Anterior cingulate cortex (tissue), 58 donors: ENCODE measurements around the gene PTPRQ.
A peak's percentile ranks its signal among the peaks of the same experiment; 100 is the strongest.
"Not testable (repeated sequence)": the region's sequence is repeated elsewhere in the genome, so short reads cannot be mapped to it uniquely, and the experiment has no call there.

ENCODE experiments used
- DNase-seq, 58 donors: peaks; one replicate each; lab custom pipeline; 2025; lab: John Stamatoyannopoulos, UW

PTPRQ gene

GRCh38 chr12:80443974-80444666 lies at the start of gene PTPRQ:
Gene PTPRQ, plus strand, starts transcription at chr12:80444235. Its CDS starts 111 bp downstream, at chr12:80444346.
- DNase-seq: no peak

GRCh38 chr12:80400571-80400991 lies 43.5 kb upstream of the PTPRQ start:
- peak in 41 of 58 donors; percentile 1 to 59 (median 18) for DNase-seq

- DNase-seq: no peak
These were observed 42.8 kb upstream of the PTPRQ start for GRCh38 chr12:80401191-80401590.

- no peak for DNase-seq
These were observed 39.4 kb upstream of the PTPRQ start for GRCh38 chr12:80404629-80405028.

- DNase-seq: no peak
These were observed 37.8 kb upstream of the PTPRQ start for GRCh38 chr12:80406253-80406652.

- no peak for DNase-seq
These were observed 32.2 kb upstream of the PTPRQ start for GRCh38 chr12:80411787-80412186.

GRCh38 chr12:80412343-80412953 lies 31.6 kb upstream of the PTPRQ start:
- DNase-seq: peak in 1 of 58 donors; percentile 3

- DNase-seq: no peak
These were observed 30.6 kb upstream of the PTPRQ start for GRCh38 chr12:80413462-80413861.

- no peak for DNase-seq
These were observed 28.6 kb upstream of the PTPRQ start for GRCh38 chr12:80415466-80415865.

- peak in 4 of 58 donors; percentile 0 to 15 (median 5) for DNase-seq
These were observed 24.4 kb upstream of the PTPRQ start for GRCh38 chr12:80419644-80420043.

- DNase-seq: no peak
These were observed 24.0 kb upstream of the PTPRQ start for GRCh38 chr12:80420075-80420474.

GRCh38 chr12:80422550-80422949 lies 21.5 kb upstream of the PTPRQ start:
- no peak for DNase-seq

GRCh38 chr12:80432061-80432460 lies 12.0 kb upstream of the PTPRQ start:
- no peak for DNase-seq

- no peak for DNase-seq
These were observed 2.1 kb upstream of the PTPRQ start for GRCh38 chr12:80441921-80442320.

GRCh38 chr12:80442426-80443222 lies 1.4 kb upstream of the PTPRQ start:
- DNase-seq: no peak

GRCh38 chr12:80445083-80445793 lies 1.2 kb downstream of the PTPRQ start:
- DNase-seq: no peak

- no peak for DNase-seq
These were observed 12.5 kb downstream of the PTPRQ start for GRCh38 chr12:80456513-80456912.

GRCh38 chr12:80460972-80461371 lies 16.9 kb downstream of the PTPRQ start:
- DNase-seq: no peak

- DNase-seq: not testable (repeated sequence)
These were observed 17.8 kb downstream of the PTPRQ start for GRCh38 chr12:80461851-80462250.

GRCh38 chr12:80469681-80470080 lies 25.6 kb downstream of the PTPRQ start:
- no peak for DNase-seq

GRCh38 chr12:80470403-80470802 lies 26.4 kb downstream of the PTPRQ start:
- DNase-seq: no peak
